Activated CD8-positive, alpha-beta T cell treated with anti-CD3 and anti-CD28 coated beads, Interleukin-2, amount 10 ng/mL, durations not matched to agents 7 days and 5 days (primary cell): ENCODE measurements around the gene PARP3. TPM values are rescaled to one million over a fixed set of nuclear protein-coding genes. Genes with fewer than 3 reads are reported as not detected.
"Not testable (repeated sequence)": the region's sequence is repeated elsewhere in the genome, so short reads cannot be mapped to it uniquely, and the experiment has no call there.

Experiments
- ATAC-seq: fragments of 150-1000 bp; cut with Tn5 transposase; one replicate; pipeline ENCODE4 v1.10.0; 2021; ENCODE audit warnings: moderate library complexity
- CTCF ChIA-PET: fragments of 350-600 bp; sonication (Branson Sonifier 250); formaldehyde crosslinking; loops from one replicate; lab custom pipeline; 2021; ENCODE audit warnings: antibody characterized with exemption; lab: Charles Lee
- POLR2A ChIA-PET: fragments of 350-600 bp; sonication (Branson Sonifier 250); formaldehyde crosslinking; loops from one replicate; lab custom pipeline; 2021; ENCODE audit warnings: antibody characterized with exemption; lab: Charles Lee
- DNase-seq: peaks from one replicate; pipeline ENCODE4 v3.0.0-alpha.2; 2020
- H3K27ac Mint-ChIP-seq: one replicate; pipeline ENCODE4 v1.8.0; 2021; ENCODE audit warnings: mild to moderate bottlenecking, mixed read lengths
- H3K27me3 Mint-ChIP-seq: one replicate; pipeline ENCODE4 v1.8.0; 2021; ENCODE audit warnings: low read depth, mixed read lengths
- H3K36me3 Mint-ChIP-seq: one replicate; pipeline ENCODE4 v1.8.0; 2021; ENCODE audit warnings: low read depth, mixed read lengths
- H3K4me1 Mint-ChIP-seq: one replicate; pipeline ENCODE4 v1.8.0; 2021; ENCODE audit warnings: low read depth, mixed read lengths
- H3K4me3 Mint-ChIP-seq: one replicate; pipeline ENCODE4 v1.8.0; 2021; ENCODE audit warnings: mild to moderate bottlenecking, mixed read lengths
- H3K9me3 Mint-ChIP-seq: one replicate; pipeline ENCODE4 v1.8.0; 2022; ENCODE audit warnings: mixed read lengths; ENCODE audit not compliant: insufficient read depth
- total RNA-seq, 2 experiments: library from RNA; stranded (reverse); gene quantifications; one replicate each; pipeline ENCODE4 v1.2.3, GENCODE V29; 2021

The PARP3 gene
- total RNA-seq, 2 experiments from 2014 or later, result 18.8 to 20.4 TPM

DNA sequence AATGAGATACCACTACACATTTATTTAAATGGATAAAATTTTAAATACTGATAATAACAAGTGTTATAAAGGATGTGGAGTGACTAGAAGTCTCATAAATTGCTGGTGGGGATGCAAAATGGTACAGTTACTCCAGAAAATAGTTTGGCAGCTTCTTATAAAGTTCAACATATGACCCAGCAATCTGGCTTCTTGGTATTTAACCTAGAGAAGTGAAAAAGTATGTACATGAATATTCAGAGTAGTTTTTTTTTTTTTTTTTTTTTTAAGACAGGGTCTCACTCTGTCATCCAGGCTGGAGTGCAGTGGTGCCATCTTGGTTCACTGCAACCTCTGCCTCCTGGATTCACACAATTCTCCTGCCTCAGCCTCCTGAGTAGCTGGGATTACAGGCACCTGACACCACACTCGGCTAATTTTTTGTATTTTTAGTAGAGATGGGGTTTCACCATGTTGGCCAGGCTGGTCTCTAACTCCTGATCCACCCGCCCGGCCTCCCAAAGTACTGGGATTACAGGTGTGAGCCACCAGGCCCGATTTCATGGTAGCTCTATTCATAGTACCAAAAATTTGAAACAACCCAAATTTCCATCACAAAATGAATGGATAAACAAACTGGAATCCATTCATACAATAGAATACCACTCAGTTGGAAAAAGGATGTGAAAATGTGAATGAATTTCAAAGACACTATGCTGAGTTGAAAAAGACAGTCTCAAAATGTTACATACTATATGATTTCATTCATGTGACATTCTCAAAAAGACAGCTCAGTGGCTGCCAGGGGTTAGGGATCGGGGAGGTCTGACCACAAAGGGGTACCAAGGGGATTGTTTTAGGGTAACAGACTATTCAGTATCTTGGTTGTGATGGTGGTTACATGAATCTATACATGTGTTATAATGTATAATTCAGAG is 14.8 kb upstream of the PARP3 start:
- DNase-seq (no peak), ATAC-seq (no peak)
- H3K36me3 Mint-ChIP-seq, result peaks cover 4% of the 10 kb centered on the region
- H3K27ac Mint-ChIP-seq, result no peak overlapping the region
- ChIA-PET POLR2A (no interaction called here), CTCF (interaction anchor here (1.0 kb wide), 1 partner anchor 14 kb away, joined by 3 read pairs; the partner anchor contains the start of gene RRP9)
- H3K4me1 Mint-ChIP-seq, result no peaks in the 10 kb centered on the region
- no peak overlapping the region for H3K4me3 Mint-ChIP-seq
- no peaks in the 10 kb centered on the region for H3K9me3 Mint-ChIP-seq
- H3K27me3 Mint-ChIP-seq, result no peaks in the 10 kb centered on the region

GRCh38 chr3:51928438-51928837 is 13.7 kb upstream of the PARP3 start:
- ChIA-PET POLR2A (no interaction called here), CTCF (no interaction called here)
- H3K36me3 Mint-ChIP-seq, result peaks cover 8% of the 10 kb centered on the region

GRCh38 chr3:51928981-51929380 is 13.2 kb upstream of the PARP3 start:
- DNase-seq, ATAC-seq, H3K27me3 Mint-ChIP-seq, H3K4me1 Mint-ChIP-seq, POLR2A ChIA-PET, H3K9me3 Mint-ChIP-seq, H3K4me3 Mint-ChIP-seq, CTCF ChIA-PET, H3K27ac Mint-ChIP-seq: not testable (repeated sequence)
- H3K36me3 Mint-ChIP-seq, result peaks cover 11% of the 10 kb centered on the region

More at GRCh38 chr3:51928438-51928837, 13.7 kb upstream of the PARP3 start:
- ATAC-seq, result no peak
- Mint-ChIP-seq H3K4me1 (no peaks in the 10 kb centered on the region), H3K27me3 (no peaks in the 10 kb centered on the region), H3K9me3 (no peaks in the 10 kb centered on the region), H3K4me3 (no peak overlapping the region), H3K27ac (no peak overlapping the region)
- no peak for DNase-seq

- no peak for ATAC-seq
- no peaks in the 10 kb centered on the region for H3K9me3 Mint-ChIP-seq
- POLR2A ChIA-PET, result no interaction called here
- H3K27ac Mint-ChIP-seq, result no peak overlapping the region
- no peaks in the 10 kb centered on the region for H3K4me1 Mint-ChIP-seq
- no peaks in the 10 kb centered on the region for H3K27me3 Mint-ChIP-seq
- H3K4me3 Mint-ChIP-seq, result no peak overlapping the region
- no peak for DNase-seq
- CTCF ChIA-PET, result no interaction called here
- H3K36me3 Mint-ChIP-seq, result peaks cover 12% of the 10 kb centered on the region
These were observed 12.7 kb upstream of the PARP3 start for GRCh38 chr3:51929420-51930003.

GRCh38 chr3:51930439-51930838 is 11.7 kb upstream of the PARP3 start:
- Mint-ChIP-seq H3K27me3 (no peaks in the 10 kb centered on the region), H3K27ac (no peak overlapping the region), H3K4me3 (no peak overlapping the region), H3K36me3 (peaks cover 16% of the 10 kb centered on the region), H3K9me3 (no peaks in the 10 kb centered on the region), H3K4me1 (no peaks in the 10 kb centered on the region)
- no peak for DNase-seq
- no peak for ATAC-seq
- ChIA-PET POLR2A (no interaction called here), CTCF (no interaction called here)

- Mint-ChIP-seq H3K27ac (no peak overlapping the region), H3K27me3 (no peaks in the 10 kb centered on the region), H3K4me3 (no peak overlapping the region), H3K36me3 (peaks cover 22% of the 10 kb centered on the region), H3K4me1 (no peaks in the 10 kb centered on the region), H3K9me3 (no peaks in the 10 kb centered on the region)
- POLR2A ChIA-PET, result no interaction called here
- ATAC-seq (no peak), DNase-seq (no peak)
- CTCF ChIA-PET, result interaction anchor here (0.9 to 1.5 kb wide), 2 partner anchors 10 to 11 kb away, joined by 3 to 6 read pairs; partner anchors contain the start of gene RRP9
These were observed 10.4 kb upstream of the PARP3 start for GRCh38 chr3:51931756-51932155.

DNA sequence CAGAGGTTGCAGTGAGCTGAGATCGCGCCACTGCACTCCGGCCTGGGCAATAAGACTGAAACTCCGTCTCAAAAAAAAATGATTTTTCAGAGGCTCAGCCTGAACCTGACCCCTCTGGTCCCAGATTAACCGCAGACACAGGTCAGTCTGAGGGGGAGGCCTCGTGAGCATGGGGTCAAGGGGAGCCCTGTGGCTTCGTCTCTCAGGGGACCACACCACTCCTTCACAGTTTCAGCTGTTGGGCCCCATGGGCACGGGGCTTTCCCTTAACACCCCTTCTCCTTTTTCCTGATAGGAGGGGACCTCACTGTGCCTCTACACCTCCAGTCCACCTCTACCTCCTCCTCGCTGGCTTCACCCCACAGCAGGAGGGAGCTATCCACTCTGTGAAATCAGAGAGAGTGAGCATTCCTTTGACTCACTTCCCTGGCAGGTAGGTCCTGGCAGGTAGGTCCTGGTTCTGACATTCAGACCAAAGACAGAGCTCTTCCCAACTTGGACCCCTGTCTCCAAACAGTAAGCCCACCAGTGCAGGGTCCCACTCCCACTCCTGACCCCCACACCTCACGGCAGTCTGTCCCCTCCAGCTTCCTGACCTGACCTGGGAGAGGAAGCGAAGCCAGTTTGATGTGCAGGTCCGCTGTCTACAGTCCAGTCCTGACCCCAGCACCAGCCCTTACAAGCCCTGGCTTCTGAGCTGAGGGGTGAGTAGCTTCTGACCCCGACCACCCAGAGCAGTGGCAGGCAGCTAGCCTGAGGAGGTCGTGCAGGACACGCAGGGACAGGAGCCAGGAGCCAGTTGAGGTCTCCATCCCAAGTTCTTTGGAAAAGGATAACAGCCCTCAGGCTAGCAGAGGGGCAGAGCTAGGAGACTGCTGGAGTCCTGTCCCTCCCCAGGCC is 9.4 kb upstream of the PARP3 start:
- POLR2A ChIA-PET, result no interaction called here
- Mint-ChIP-seq H3K9me3 (no peaks in the 10 kb centered on the region), H3K27me3 (no peaks in the 10 kb centered on the region), H3K36me3 (peaks cover 31% of the 10 kb centered on the region), H3K4me3 (no peak overlapping the region), H3K27ac (no peak overlapping the region), H3K4me1 (peaks cover 6% of the 10 kb centered on the region)
- ATAC-seq, result no peak
- DNase-seq, result no peak
- CTCF ChIA-PET, result interaction anchor here (0.8 to 1.5 kb wide), 3 partner anchors 9 to 10 kb away, joined by 3 to 6 read pairs (median 3); partner anchors contain the start of gene RRP9

- ATAC-seq, result no peak
These were observed 8.6 kb upstream of the PARP3 start for GRCh38 chr3:51933471-51934138.

DNA sequence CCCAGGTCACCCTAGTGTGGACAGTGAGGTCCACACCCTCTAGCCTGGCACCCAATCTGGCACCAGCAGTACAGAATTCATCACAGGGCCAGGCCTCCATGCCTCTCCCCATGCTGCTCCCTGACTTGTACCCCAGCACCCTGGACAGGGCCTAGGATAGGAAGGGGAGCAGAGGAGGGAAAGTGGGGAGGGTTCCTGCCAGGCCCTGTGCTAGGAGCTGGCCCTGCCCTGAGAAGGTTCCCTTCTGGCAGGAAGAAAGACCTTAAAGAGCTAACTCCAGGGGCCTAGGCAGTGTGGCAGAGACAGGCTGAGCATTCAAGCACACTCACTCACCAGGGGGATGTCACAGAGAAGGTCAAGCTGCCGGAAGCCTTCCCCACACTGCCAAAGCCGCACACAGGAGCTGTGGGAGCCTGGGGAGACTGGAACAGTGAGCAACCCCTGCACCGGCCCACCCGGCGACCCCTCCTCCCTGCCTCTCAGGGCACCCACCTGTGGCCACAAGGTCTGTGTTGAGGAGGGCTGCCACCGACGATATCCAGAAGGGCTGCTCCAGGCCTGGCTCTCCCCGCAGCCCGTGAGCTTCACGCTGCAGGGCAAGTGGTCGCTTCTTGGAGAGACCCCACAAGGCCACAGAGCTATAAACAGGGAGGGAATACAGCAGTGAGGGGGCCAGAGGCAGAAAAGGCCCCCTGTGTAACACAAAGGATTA is 7.9 kb upstream of the PARP3 start:
- Mint-ChIP-seq H3K4me3 (no peak overlapping the region), H3K27me3 (no peaks in the 10 kb centered on the region), H3K36me3 (peaks cover 36% of the 10 kb centered on the region), H3K27ac (no peak overlapping the region), H3K9me3 (no peaks in the 10 kb centered on the region), H3K4me1 (peaks cover 19% of the 10 kb centered on the region)
- ATAC-seq (no peak), DNase-seq (no peak)
- CTCF ChIA-PET, result no interaction called here
- POLR2A ChIA-PET, result interaction anchor here (0.7 kb wide), 1 partner anchor 48 kb away, joined by 3 read pairs; no protein-coding TSS in a partner anchor

More at GRCh38 chr3:51933471-51934138, 8.6 kb upstream of the PARP3 start:
- ChIA-PET POLR2A (no interaction called here), CTCF (interaction anchor here (0.8 kb wide), 1 partner anchor 8 kb away, joined by 3 read pairs; the partner anchor contains the start of gene RRP9)
- no peak for DNase-seq
- H3K27ac Mint-ChIP-seq, result no peak overlapping the region
- peaks cover 15% of the 10 kb centered on the region for H3K4me1 Mint-ChIP-seq
- peaks cover 36% of the 10 kb centered on the region for H3K36me3 Mint-ChIP-seq
- H3K27me3 Mint-ChIP-seq, result no peaks in the 10 kb centered on the region
- H3K9me3 Mint-ChIP-seq, result no peaks in the 10 kb centered on the region
- H3K4me3 Mint-ChIP-seq, result no peak overlapping the region

- Mint-ChIP-seq H3K27me3 (no peaks in the 10 kb centered on the region), H3K4me1 (peaks cover 26% of the 10 kb centered on the region), H3K9me3 (no peaks in the 10 kb centered on the region), H3K36me3 (peaks cover 36% of the 10 kb centered on the region), H3K4me3 (no peak overlapping the region), H3K27ac (no peak overlapping the region)
- ChIA-PET CTCF (no interaction called here), POLR2A (interaction anchor here (0.7 kb wide), 1 partner anchor 47 kb away, joined by 3 read pairs; no protein-coding TSS in a partner anchor)
- ATAC-seq, result no peak
- no peak for DNase-seq
These were observed 6.9 kb upstream of the PARP3 start for GRCh38 chr3:51934991-51935885.
